Activated CD4-positive, alpha-beta T cell treated with anti-CD3 and anti-CD28 coated beads, Interleukin-2, Interleukin-4, amounts not matched to agents 100 ng/mL and 50 ng/mL, durations not matched to agents 16 hours and 8 hours (primary cell): Measurements from ENCODE around the gene INO80.
"Not testable (repeated sequence)": the region's sequence is repeated elsewhere in the genome, so short reads cannot be mapped to it uniquely, and the experiment has no call there.

Experiments used
- DNase-seq: peaks from one replicate; pipeline ENCODE4 v3.0.0-alpha.2; 2020; ENCODE audit warnings: low spot score

INO80 gene

GRCh38 chr15:41115652-41116115 lies 396 bp downstream of the INO80 start:
- DNase-seq, result peak; percentile 62

GRCh38 chr15:41115161-41115651 lies 874 bp downstream of the INO80 start:
- no peak for DNase-seq

GRCh38 chr15:41106947-41107346 lies 9.1 kb downstream of the INO80 start:
- no peak for DNase-seq

- DNase-seq, result no peak
Measured at GRCh38 chr15:41105348-41106334, 10.4 kb downstream of the INO80 start.

GRCh38 chr15:41104234-41104633 lies 11.8 kb downstream of the INO80 start:
- no peak for DNase-seq

GRCh38 chr15:41102854-41103253 lies 13.2 kb downstream of the INO80 start:
- no peak for DNase-seq

- no peak for DNase-seq
Measured at GRCh38 chr15:41096178-41096577, 19.9 kb downstream of the INO80 start.

- DNase-seq, result no peak
Measured at GRCh38 chr15:41085029-41085428, 31.1 kb downstream of the INO80 start.

GRCh38 chr15:41080144-41080543 lies 35.9 kb downstream of the INO80 start:
- no peak for DNase-seq

- DNase-seq, result no peak
Measured at GRCh38 chr15:41079717-41080116, 36.4 kb downstream of the INO80 start.

GRCh38 chr15:41078879-41079278 lies 37.2 kb downstream of the INO80 start:
- DNase-seq, result not testable (repeated sequence)

- DNase-seq, result no peak
Measured at GRCh38 chr15:41078125-41078524, 38.0 kb downstream of the INO80 start.

GRCh38 chr15:41073028-41073427 lies 43.1 kb downstream of the INO80 start:
- DNase-seq, result no peak

GRCh38 chr15:41072013-41072412 lies 44.1 kb downstream of the INO80 start:
- DNase-seq, result no peak

GRCh38 chr15:41066516-41066915 lies 49.6 kb downstream of the INO80 start:
- no peak for DNase-seq

GRCh38 chr15:41061667-41062066 lies 54.4 kb downstream of the INO80 start:
- no peak for DNase-seq

- no peak for DNase-seq
Measured at GRCh38 chr15:41060505-41060904, 55.6 kb downstream of the INO80 start.

GRCh38 chr15:41056810-41057209 lies 59.3 kb downstream of the INO80 start:
- DNase-seq, result no peak

- DNase-seq, result no peak
Measured at GRCh38 chr15:41055706-41056105, 60.4 kb downstream of the INO80 start.

GRCh38 chr15:41051139-41051538 lies 64.9 kb downstream of the INO80 start:
- DNase-seq, result no peak

GRCh38 chr15:41048852-41049251 lies 67.2 kb downstream of the INO80 start:
- DNase-seq, result no peak

- DNase-seq, result no peak
Measured at GRCh38 chr15:41048397-41048796, 67.7 kb downstream of the INO80 start.

GRCh38 chr15:41047474-41047873 lies 68.6 kb downstream of the INO80 start:
- no peak for DNase-seq
